Parietal lobe (tissue), 2 donors: ENCODE data around the gene SPI1. TPM values are rescaled to one million over a fixed set of nuclear protein-coding genes. Genes with fewer than 3 reads are reported as not detected.

Source experiments
- small RNA-seq: library from RNA; depleted of rRNA; stranded (forward); fragments of <200 nt; gene quantifications from one replicate; pipeline ENCODE3, GENCODE V24; 2014; ENCODE audit warnings: low replicate concordance
- total RNA-seq: library from RNA; depleted of rRNA; stranded (reverse); fragments of >200 nt; gene quantifications from one replicate; pipeline ENCODE4 v1.2.3, GENCODE V29; 2014

The SPI1 gene
- 1.6 TPM for total RNA-seq

GRCh38 chr11:47378010-47378835 is at the start of gene SPI1:
TSS of gene SPI1 (minus strand) at chr11:47378547. CDS start at chr11:47378353, 194 bp downstream.

GRCh38 chr11:47426062-47426956 is 48.0 kb upstream of the SPI1 start, which contains the start of gene PSMC3:
TSS of gene PSMC3 (minus strand) at chr11:47426439. CDS start at chr11:47426279, 160 bp downstream.

DNA sequence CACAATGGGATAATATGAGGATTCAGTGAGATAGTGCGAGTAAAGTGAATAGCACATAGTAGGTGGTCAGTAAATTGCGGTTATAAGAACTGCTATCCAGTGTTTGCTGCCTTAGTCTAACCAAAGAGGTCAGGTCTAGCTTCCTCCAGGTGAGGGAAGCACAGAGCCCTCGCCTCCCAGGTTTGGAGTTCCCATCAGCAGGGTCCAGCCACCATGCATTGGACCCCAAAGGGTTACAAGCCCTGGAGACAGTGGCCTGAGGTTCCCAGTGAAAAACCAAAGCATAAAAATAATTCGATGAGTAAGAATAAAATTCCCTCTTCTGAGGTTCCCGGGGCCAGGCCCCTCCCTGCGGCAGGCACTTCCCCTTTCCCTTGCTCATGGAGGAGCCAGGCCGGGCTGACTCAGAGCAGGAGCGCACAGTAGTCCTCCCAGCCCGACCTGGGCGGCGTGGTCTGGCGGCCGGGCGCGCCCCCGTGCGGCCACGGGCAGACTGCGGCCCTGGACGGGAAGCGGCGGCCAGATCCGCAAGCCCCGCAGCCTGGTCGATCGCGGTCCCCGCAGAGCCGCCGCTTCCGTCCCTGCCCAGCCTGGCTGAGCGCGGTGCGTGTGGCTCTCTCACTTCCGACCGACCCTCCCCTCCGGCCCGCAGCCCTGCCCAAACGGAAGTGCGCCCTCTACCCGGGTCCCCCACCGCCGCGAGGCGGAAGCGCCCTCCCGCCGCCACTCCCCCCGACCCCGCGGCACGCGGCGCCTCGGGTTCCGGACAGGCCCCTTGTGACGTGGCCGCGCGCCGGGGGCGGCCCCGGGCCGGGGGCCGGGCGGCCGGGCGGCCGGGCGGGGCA is 29.6 kb upstream of the SPI1 start, which contains the start of gene SLC39A13:
Gene SLC39A13, plus strand, starts transcription at position 845 of the 845 bp plus-strand sequence. CDS start 1,505 bp downstream, outside the sequence.

GRCh38 chr11:47352556-47352955 is 25.8 kb downstream of the SPI1 start, which contains the start of gene MYBPC3:
TSS of gene MYBPC3 (minus strand) at chr11:47352702. CDS start at chr11:47352647, 55 bp downstream.

Small RNA genes within 50 kb of the gene (small RNA-seq; reads per million reads assigned to genes)
- gene MIR4487 = not detected

Other genes starting within 250 kb of the SPI1 start
- 176 TPM for gene ARFGAP2, start 201.7 kb downstream of the SPI1 start, total RNA-seq
- 3.4 TPM for gene PACSIN3, start 192.1 kb downstream of the SPI1 start, total RNA-seq
- gene DDB2, start 163.6 kb downstream of the SPI1 start, total RNA-seq = 13.1 TPM
- gene ACP2, start 129.7 kb downstream of the SPI1 start, total RNA-seq = 30.7 TPM
- 10.3 TPM for gene NR1H3, start 120.6 kb downstream of the SPI1 start, total RNA-seq
- 104 TPM for gene MADD, start 108.4 kb downstream of the SPI1 start, total RNA-seq
- not detected for gene MYBPC3, start 25.8 kb downstream of the SPI1 start, total RNA-seq
- 11.6 TPM for gene SLC39A13, start 30.0 kb upstream of the SPI1 start, total RNA-seq
- 135 TPM for gene PSMC3, start 47.9 kb upstream of the SPI1 start, total RNA-seq
- not detected for gene RAPSN, start 70.6 kb upstream of the SPI1 start, total RNA-seq
- 498 TPM for gene CELF1, start 174.6 kb upstream of the SPI1 start, total RNA-seq
- gene PTPMT1, start 187.1 kb upstream of the SPI1 start, total RNA-seq = 24.7 TPM
- 33.5 TPM for gene KBTBD4, start 200.4 kb upstream of the SPI1 start, total RNA-seq
- 55.7 TPM for gene NDUFS3, start 200.5 kb upstream of the SPI1 start, total RNA-seq
- gene FAM180B, start 208.1 kb upstream of the SPI1 start, total RNA-seq = not detected
- gene C1QTNF4, start 215.9 kb upstream of the SPI1 start, total RNA-seq = 19.7 TPM